ENCODE measurements around the gene BMAL1. TPM values are rescaled to one million over a fixed set of nuclear protein-coding genes. Genes with fewer than 3 reads are reported as not detected.

The BMAL1 gene
- total and polyA plus RNA-seq, 2 of the 4 experiments (the other 2 are of a cell fraction), result 8.8 to 9.9 TPM

DNA sequence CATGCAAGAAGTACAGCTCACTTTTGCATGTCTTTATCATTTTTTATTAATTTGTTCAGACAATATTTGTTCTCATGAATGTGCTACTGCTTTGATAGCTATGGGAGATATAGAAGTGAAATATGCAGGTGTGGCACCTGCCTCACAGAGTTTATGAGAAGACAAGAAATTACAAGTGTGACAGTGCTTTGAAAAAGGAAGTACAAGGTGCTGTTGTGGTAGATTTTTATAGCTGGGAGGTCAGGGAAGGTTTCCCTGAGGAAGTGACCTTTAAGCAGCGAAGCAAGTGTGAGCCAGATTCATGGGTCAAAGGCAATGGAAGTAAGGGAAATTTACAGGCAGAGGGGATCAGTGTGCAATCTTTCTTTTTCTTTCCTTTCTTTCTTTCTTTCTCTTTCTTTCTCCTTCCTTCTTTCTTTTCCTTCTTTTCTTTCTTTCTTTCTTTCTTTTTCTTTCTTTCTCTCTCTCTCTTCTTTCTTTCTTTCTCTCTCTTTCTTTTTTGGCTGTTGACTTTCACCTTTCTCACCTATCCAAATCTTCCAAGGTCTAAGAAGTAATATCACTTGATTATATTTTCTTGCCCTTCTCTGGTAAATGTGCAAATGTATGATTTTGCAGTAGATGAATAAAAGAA, 6.4 kb upstream of the BMAL1 start:
- WGBS, 2 experiments (ENCODE audit: extremely low coverage in 2 of 2, insufficient read length in 1 of 2), result no CpG with 5 or more reads among the region's 1 CpG
- ATAC-seq (ENCODE audit: low read depth) (no peak), DNase-seq (no peak)
- dilution Hi-C loops (cut with HindIII; ENCODE audit: low sequenced_read_pairs, unreplicated experiment), result no loop called here
- no peaks in the 10 kb centered on the region for H3K36me3 ChIP-seq (ENCODE audit: control insufficient read depth, insufficient read depth, low read length)
- no peak overlapping the region for H3K56ac ChIP-seq (ENCODE audit: extremely low read depth, insufficient read depth, low read length)
- no peak overlapping the region for H2AK5ac ChIP-seq (ENCODE audit: low read depth, low read length)
- no peak overlapping the region for H3K14ac ChIP-seq (replicated peaks; ENCODE audit: low read depth, low read length)
- H3K27ac ChIP-seq (ENCODE audit: insufficient read depth, low read length), result no peak overlapping the region
- H3K18ac ChIP-seq (ENCODE audit: low read depth, low read length), result no peak overlapping the region
- H2BK5ac ChIP-seq (ENCODE audit: low read depth, low read length, poor library complexity, severe bottlenecking), result no peak overlapping the region
- H4K20me1 ChIP-seq (ENCODE audit: insufficient read depth, low read length), result no peaks in the 10 kb centered on the region
- H3K4me3 ChIP-seq (ENCODE audit: insufficient read depth, low read depth, low read length), result no peak overlapping the region
- no peak overlapping the region for H2BK20ac ChIP-seq (ENCODE audit: low read depth, low read length)
- H4K8ac ChIP-seq (ENCODE audit: low read depth in 2 of 2, low read length in 2 of 2), result no peak overlapping the region
- no peaks in the 10 kb centered on the region for H3K9me3 ChIP-seq (ENCODE audit: control insufficient read depth, insufficient read depth, low read length)
- H3K23ac ChIP-seq (ENCODE audit: low read depth, low read length), result peak overlapping the region; percentile 17; the same call in 1 of the 2 replicates
- no peak overlapping the region for H3K9ac ChIP-seq (ENCODE audit: low read depth, low read length)
- 0 out of 4 replicates have a peak, but pooled peaks cover 0 to 5% of the 10 kb centered on the region in 2 experiments for H3K79me1 ChIP-seq (ENCODE audit: low read depth in 1 of 2, low read length in 2 of 2)
- no peak overlapping the region for H4K91ac ChIP-seq (ENCODE audit: insufficient read depth, low read depth, low read length)
- H2AK9ac ChIP-seq (replicated peaks; ENCODE audit: low read depth, low read length, poor library complexity), result no peak overlapping the region
- H2BK120ac ChIP-seq (ENCODE audit: low read depth, low read length), result no peak overlapping the region
- peaks cover 4% of the 10 kb centered on the region; the same call in 1 of the 2 replicates for H3K27me3 ChIP-seq (ENCODE audit: control insufficient read depth, insufficient read depth, low read length)
- peaks cover 2% of the 10 kb centered on the region; the same call in 1 of the 2 replicates for H3K9me1 ChIP-seq (ENCODE audit: insufficient read depth, low read length)
- 0 out of 2 replicates have a peak, but pooled peaks cover under 1% of the 10 kb centered on the region for H3K4me1 ChIP-seq (ENCODE audit: control insufficient read depth, insufficient read depth, low read length)
- no peak overlapping the region for H2AFZ ChIP-seq (replicated peaks; ENCODE audit: low read length, poor library complexity)
- BruUV-seq (replicated peaks), result no TSS peak
- H3K4ac ChIP-seq (ENCODE audit: low read depth, low read length), result no peak overlapping the region
- no peak overlapping the region for H3K4me2 ChIP-seq (ENCODE audit: low read depth, low read length)
- no peak overlapping the region for H4K5ac ChIP-seq (ENCODE audit: low read depth, low read length)
- intact Hi-C loops (cut with micrococcal nuclease), result loop anchor here (10.0 kb wide), 1 partner anchor 194 kb away; the partner anchor contains the start of gene BTBD10
- in situ Hi-C loops (cut with MboI; ENCODE audit: low sequenced_read_pairs), result loop anchor here (5.0 kb wide), 1 partner anchor 49 kb away; no protein-coding TSS in a partner anchor
- CTCF ChIA-PET, result no interaction called here
- POLR2A ChIA-PET (ENCODE audit: unreplicated experiment), result no interaction called here
- TF ChIP-seq MXI1 (IDR thresholded peaks at IDR 0.05; ENCODE audit: borderline replicate concordance, low read depth, low read length) (no peak), RCOR1 (IDR thresholded peaks at IDR 0.05; ENCODE audit: insufficient replicate concordance, low read length) (no peak), RAD21 (IDR thresholded peaks at IDR 0.05; ENCODE audit: low read length) (no peak), FOS (IDR thresholded peaks at IDR 0.05; ENCODE audit: low read depth, low read length) (no peak), CEBPB (IDR thresholded peaks at IDR 0.05; ENCODE audit: low read depth, low read length) (no peak), MAZ (IDR thresholded peaks at IDR 0.05; ENCODE audit: borderline replicate concordance, low read depth, low read length) (no peak)
- TF ChIP-seq, protein P1, sequence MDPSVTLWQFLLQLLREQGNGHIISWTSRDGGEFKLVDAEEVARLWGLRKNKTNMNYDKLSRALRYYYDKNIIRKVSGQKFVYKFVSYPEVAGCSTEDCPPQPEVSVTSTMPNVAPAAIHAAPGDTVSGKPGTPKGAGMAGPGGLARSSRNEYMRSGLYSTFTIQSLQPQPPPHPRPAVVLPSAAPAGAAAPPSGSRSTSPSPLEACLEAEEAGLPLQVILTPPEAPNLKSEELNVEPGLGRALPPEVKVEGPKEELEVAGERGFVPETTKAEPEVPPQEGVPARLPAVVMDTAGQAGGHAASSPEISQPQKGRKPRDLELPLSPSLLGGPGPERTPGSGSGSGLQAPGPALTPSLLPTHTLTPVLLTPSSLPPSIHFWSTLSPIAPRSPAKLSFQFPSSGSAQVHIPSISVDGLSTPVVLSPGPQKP (IDR thresholded peaks at IDR 0.05; ENCODE audit: borderline replicate concordance, low read depth, low read length), result no peak
- TF ChIP-seq, protein P2, sequence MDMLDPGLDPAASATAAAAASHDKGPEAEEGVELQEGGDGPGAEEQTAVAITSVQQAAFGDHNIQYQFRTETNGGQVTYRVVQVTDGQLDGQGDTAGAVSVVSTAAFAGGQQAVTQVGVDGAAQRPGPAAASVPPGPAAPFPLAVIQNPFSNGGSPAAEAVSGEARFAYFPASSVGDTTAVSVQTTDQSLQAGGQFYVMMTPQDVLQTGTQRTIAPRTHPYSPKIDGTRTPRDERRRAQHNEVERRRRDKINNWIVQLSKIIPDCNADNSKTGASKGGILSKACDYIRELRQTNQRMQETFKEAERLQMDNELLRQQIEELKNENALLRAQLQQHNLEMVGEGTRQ (IDR thresholded peaks at IDR 0.05; ENCODE audit: low read depth, low read length), result no peak
- H2BK15ac ChIP-seq (ENCODE audit: low read depth, low read length), result no peak overlapping the region

All from IMR-90 (cell line).